ENCODE data around the gene KIRREL3.

Gene KIRREL3

GRCh38 chr11:126601550-126602215 is 398.9 kb downstream of the KIRREL3 start:
- no peak for DNase-seq (ENCODE audit: low read depth in 2 of 2)

- DNase-seq (ENCODE audit: low read depth in 2 of 2): no peak
Measured at GRCh38 chr11:126601136-126601535, 399.4 kb downstream of the KIRREL3 start.

GRCh38 chr11:126599217-126599897 is 401.2 kb downstream of the KIRREL3 start:
- DNase-seq (ENCODE audit: low read depth in 2 of 2): no peak

GRCh38 chr11:126598344-126599216 is 402.0 kb downstream of the KIRREL3 start:
- no peak for DNase-seq (ENCODE audit: low read depth in 2 of 2)

- no peak for DNase-seq (ENCODE audit: low read depth in 2 of 2)
Measured at GRCh38 chr11:126597041-126597440, 403.5 kb downstream of the KIRREL3 start.

GRCh38 chr11:126596474-126596873 is 404.1 kb downstream of the KIRREL3 start:
- no peak for DNase-seq (ENCODE audit: low read depth in 2 of 2)

- DNase-seq (ENCODE audit: low read depth in 2 of 2): no peak
Measured at GRCh38 chr11:126595560-126595959, 405.0 kb downstream of the KIRREL3 start.

- DNase-seq (ENCODE audit: low read depth in 2 of 2): no peak
Measured at GRCh38 chr11:126594921-126595367, 405.6 kb downstream of the KIRREL3 start.

- DNase-seq (ENCODE audit: low read depth in 2 of 2): no peak
Measured at GRCh38 chr11:126592496-126593410, 407.8 kb downstream of the KIRREL3 start.

GRCh38 chr11:126591966-126592489 is 408.5 kb downstream of the KIRREL3 start:
- no peak for DNase-seq (ENCODE audit: low read depth in 2 of 2)

GRCh38 chr11:126589492-126589803 is 411.1 kb downstream of the KIRREL3 start:
- DNase-seq (ENCODE audit: low read depth in 2 of 2): no peak

GRCh38 chr11:126588630-126589491 is 411.7 kb downstream of the KIRREL3 start:
- DNase-seq (ENCODE audit: low read depth in 2 of 2): no peak

GRCh38 chr11:126587541-126587940 is 413.0 kb downstream of the KIRREL3 start:
- peak; percentile 31 to 39 for DNase-seq (ENCODE audit: low read depth in 2 of 2)

- peak; percentile 94 to 95 for DNase-seq (ENCODE audit: low read depth in 2 of 2)
Measured at GRCh38 chr11:126585774-126586491, 414.6 kb downstream of the KIRREL3 start.

- no peak for DNase-seq (ENCODE audit: low read depth in 2 of 2)
Measured at GRCh38 chr11:126585388-126585773, 415.2 kb downstream of the KIRREL3 start.

- no peak for DNase-seq (ENCODE audit: low read depth in 2 of 2)
Measured at GRCh38 chr11:126583594-126584427, 416.8 kb downstream of the KIRREL3 start.

GRCh38 chr11:126583101-126583500 is 417.5 kb downstream of the KIRREL3 start:
- DNase-seq (ENCODE audit: low read depth in 2 of 2): no peak

- no peak for DNase-seq (ENCODE audit: low read depth in 2 of 2)
Measured at GRCh38 chr11:126581871-126582648, 418.5 kb downstream of the KIRREL3 start.

Data from fibroblast of skin of left biceps (primary cell).